Subcutaneous adipose tissue (tissue), 4 donors: Measurements from ENCODE around the gene NTRK1. TPM values are rescaled to one million over a fixed set of nuclear protein-coding genes. Genes with fewer than 3 reads are reported as not detected.

Experiments
- CTCF ChIP-seq: fragments of 450-650 bp; IDR thresholded peaks from one replicate; pipeline ENCODE4 v1.5.1; 2016; ENCODE audit warnings: low read depth, mild to moderate bottlenecking, control low read depth, antibody characterized with exemption, moderate library complexity
- total RNA-seq, 4 donors: library from RNA; depleted of rRNA; stranded (reverse); fragments of >200 nt; gene quantifications; one replicate each; pipeline ENCODE4 v1.1.0, GENCODE V29; 2016

Gene NTRK1
- total RNA-seq, 4 donors from 2014 or later: 0.49 to 0.85 TPM; not detected in 2

- TF ChIP-seq CTCF: no peak
These were observed 44.5 kb downstream of the NTRK1 start for GRCh38 chr1:156905176-156905575.

GRCh38 chr1:156905651-156906050 is 45.0 kb downstream of the NTRK1 start:
- TF ChIP-seq CTCF: no peak

- TF ChIP-seq CTCF: no peak
These were observed 45.7 kb downstream of the NTRK1 start for GRCh38 chr1:156906206-156906906.

GRCh38 chr1:156908541-156908940 is 47.9 kb downstream of the NTRK1 start:
- no peak for TF ChIP-seq CTCF

- TF ChIP-seq CTCF: no peak
These were observed 48.3 kb downstream of the NTRK1 start for GRCh38 chr1:156908955-156909354.

- no peak for TF ChIP-seq CTCF
These were observed 49.0 kb downstream of the NTRK1 start for GRCh38 chr1:156909671-156910070.

GRCh38 chr1:156910309-156910782 is 49.7 kb downstream of the NTRK1 start:
- no peak for TF ChIP-seq CTCF
